Measurements from ENCODE around the gene FLYWCH2. TPM values are rescaled to one million over a fixed set of nuclear protein-coding genes. Genes with fewer than 3 reads are reported as not detected.
"Not testable (repeated sequence)": the region's sequence is repeated elsewhere in the genome, so short reads cannot be mapped to it uniquely, and the experiment has no call there.

Gene FLYWCH2
- total RNA-seq, 1 donor, result 54.1 TPM

- DNase-seq (ENCODE audit: low read depth in 2 of 3, low spot score in 2 of 3), result no peak
Measured at GRCh38 chr16:2934450-2934849, 51.4 kb downstream of the FLYWCH2 start.

GRCh38 chr16:2936436-2937011, 53.5 kb downstream of the FLYWCH2 start:
- DNase-seq (ENCODE audit: low read depth in 2 of 3, low spot score in 2 of 3), result no peak

GRCh38 chr16:2937170-2937569, 54.2 kb downstream of the FLYWCH2 start:
- no peak for DNase-seq (ENCODE audit: low read depth in 2 of 3, low spot score in 2 of 3)

GRCh38 chr16:2938206-2938605, 55.2 kb downstream of the FLYWCH2 start:
- DNase-seq (ENCODE audit: low read depth in 2 of 3, low spot score in 2 of 3), result no peak

GRCh38 chr16:2939968-2940367, 57.0 kb downstream of the FLYWCH2 start:
- DNase-seq (ENCODE audit: low read depth in 2 of 3, low spot score in 2 of 3), result no peak

GRCh38 chr16:2942045-2942444, 59.0 kb downstream of the FLYWCH2 start:
- DNase-seq (ENCODE audit: low read depth in 2 of 3, low spot score in 2 of 3), result no peak

- DNase-seq (ENCODE audit: low read depth in 2 of 3, low spot score in 2 of 3), result not testable (repeated sequence)
Measured at GRCh38 chr16:2943716-2944115, 60.7 kb downstream of the FLYWCH2 start.

GRCh38 chr16:2946649-2947048, 63.6 kb downstream of the FLYWCH2 start:
- DNase-seq (ENCODE audit: low read depth in 2 of 3, low spot score in 2 of 3), result no peak

Other genes with a start within 250 kb of the FLYWCH2 start
- gene KCTD5, start 200.7 kb upstream of the FLYWCH2 start, total RNA-seq, result 19.4 TPM
- 3.2 TPM for gene PRSS27, start 163.0 kb upstream of the FLYWCH2 start, total RNA-seq
- gene SRRM2, start 130.6 kb upstream of the FLYWCH2 start, total RNA-seq, result 130 TPM
- 263 TPM for gene ELOB, start 105.9 kb upstream of the FLYWCH2 start, total RNA-seq
- gene PRSS33, start 95.7 kb upstream of the FLYWCH2 start, total RNA-seq, result not detected
- 0.27 TPM for gene PRSS41, start 84.7 kb upstream of the FLYWCH2 start, total RNA-seq
- gene PRSS21, start 66.0 kb upstream of the FLYWCH2 start, total RNA-seq, result 27.2 TPM
- 4.3 TPM for gene ZG16B, start 52.9 kb upstream of the FLYWCH2 start, total RNA-seq
- gene PRSS22, start 25.0 kb upstream of the FLYWCH2 start, total RNA-seq, result not detected
- 28.3 TPM for gene FLYWCH1, start 28.7 kb downstream of the FLYWCH2 start, total RNA-seq
- gene KREMEN2, start 81.1 kb downstream of the FLYWCH2 start, total RNA-seq, result under 0.01 TPM
- 19.4 TPM for gene PAQR4, start 86.1 kb downstream of the FLYWCH2 start, total RNA-seq
- 7.3 TPM for gene PKMYT1, start 97.2 kb downstream of the FLYWCH2 start, total RNA-seq
- 0.27 TPM for gene CLDN9, start 129.7 kb downstream of the FLYWCH2 start, total RNA-seq
- 0.27 TPM for gene CLDN6, start 135.0 kb downstream of the FLYWCH2 start, total RNA-seq
- gene TNFRSF12A, start 137.2 kb downstream of the FLYWCH2 start, total RNA-seq, result 7.8 TPM
- gene HCFC1R1, start 140.7 kb downstream of the FLYWCH2 start, total RNA-seq, result 17.8 TPM
- gene THOC6, start 140.8 kb downstream of the FLYWCH2 start, total RNA-seq, result 45.0 TPM
- gene BICDL2, start 153.7 kb downstream of the FLYWCH2 start, total RNA-seq, result not detected
- 0.27 TPM for gene MMP25, start 163.3 kb downstream of the FLYWCH2 start, total RNA-seq
- 0.54 TPM for gene IL32, start 182.4 kb downstream of the FLYWCH2 start, total RNA-seq
- gene ZSCAN10, start 216.1 kb downstream of the FLYWCH2 start, total RNA-seq, result under 0.01 TPM
- 4.8 TPM for gene ZNF205, start 229.4 kb downstream of the FLYWCH2 start, total RNA-seq

Data from hematopoietic multipotent progenitor cell (in vitro differentiated cells).